ENCODE measurements around the gene RAP1GAP2. TPM values are rescaled to one million over a fixed set of nuclear protein-coding genes. Genes with fewer than 3 reads are reported as not detected.

RAP1GAP2 gene
- total RNA-seq, 4 donors from 2014 or later = 4.9 to 12.4 (median 10.0) TPM

DNA sequence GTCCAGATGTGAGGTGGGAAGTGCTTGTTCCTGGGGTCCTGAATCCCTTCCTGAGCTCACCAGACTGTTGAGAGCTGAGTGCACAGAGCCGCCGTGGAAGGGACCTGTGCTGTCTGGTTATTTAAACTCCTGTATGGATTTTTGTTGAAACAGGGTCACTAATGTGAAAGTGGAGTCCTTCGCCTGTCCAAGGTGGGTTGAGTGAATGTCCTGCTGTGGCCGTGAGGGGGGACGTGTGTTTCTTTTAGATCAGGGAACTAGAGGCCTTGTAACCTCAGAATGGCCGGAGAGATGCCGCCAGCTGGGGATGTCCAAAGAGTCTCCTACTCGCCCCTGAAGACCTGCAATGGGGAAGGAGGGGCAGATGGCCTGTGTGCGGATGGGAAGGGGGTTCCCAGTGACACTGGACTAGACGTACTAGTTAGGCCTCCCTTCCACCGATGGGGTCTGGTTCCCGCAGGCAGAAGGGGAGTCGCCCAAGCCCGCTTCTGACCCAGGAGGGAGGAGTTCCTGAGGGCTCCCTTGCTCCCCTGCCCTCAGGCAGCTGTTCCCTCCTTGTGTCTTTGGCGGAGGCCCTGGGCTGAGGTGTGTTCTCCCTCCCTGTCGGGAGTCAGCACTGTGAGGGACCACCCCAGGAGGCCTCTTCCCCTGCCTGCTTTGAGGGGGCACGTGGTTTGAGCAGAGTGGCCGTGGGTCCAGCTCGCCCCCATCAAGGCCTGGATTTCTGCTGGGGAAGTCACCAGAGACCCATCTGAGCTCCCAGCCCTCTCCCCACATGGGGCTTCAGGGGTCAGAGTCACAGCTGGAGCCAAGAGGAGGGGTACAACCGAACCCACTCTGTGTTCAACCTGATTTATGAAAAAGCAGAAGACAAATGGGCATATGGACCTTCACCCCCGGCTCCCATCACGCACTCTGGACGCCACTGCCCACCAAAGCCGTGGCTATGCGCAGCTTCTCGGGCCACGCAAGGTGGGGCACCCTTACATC is 236.3 kb downstream of the RAP1GAP2 start:
- no peaks in the 10 kb centered on the region for H3K9me3 ChIP-seq
- H3K4me1 ChIP-seq = peaks cover 0 to 21% (median 7%) of the 10 kb centered on the region in 3 donors
- TF ChIP-seq, protein P1, sequence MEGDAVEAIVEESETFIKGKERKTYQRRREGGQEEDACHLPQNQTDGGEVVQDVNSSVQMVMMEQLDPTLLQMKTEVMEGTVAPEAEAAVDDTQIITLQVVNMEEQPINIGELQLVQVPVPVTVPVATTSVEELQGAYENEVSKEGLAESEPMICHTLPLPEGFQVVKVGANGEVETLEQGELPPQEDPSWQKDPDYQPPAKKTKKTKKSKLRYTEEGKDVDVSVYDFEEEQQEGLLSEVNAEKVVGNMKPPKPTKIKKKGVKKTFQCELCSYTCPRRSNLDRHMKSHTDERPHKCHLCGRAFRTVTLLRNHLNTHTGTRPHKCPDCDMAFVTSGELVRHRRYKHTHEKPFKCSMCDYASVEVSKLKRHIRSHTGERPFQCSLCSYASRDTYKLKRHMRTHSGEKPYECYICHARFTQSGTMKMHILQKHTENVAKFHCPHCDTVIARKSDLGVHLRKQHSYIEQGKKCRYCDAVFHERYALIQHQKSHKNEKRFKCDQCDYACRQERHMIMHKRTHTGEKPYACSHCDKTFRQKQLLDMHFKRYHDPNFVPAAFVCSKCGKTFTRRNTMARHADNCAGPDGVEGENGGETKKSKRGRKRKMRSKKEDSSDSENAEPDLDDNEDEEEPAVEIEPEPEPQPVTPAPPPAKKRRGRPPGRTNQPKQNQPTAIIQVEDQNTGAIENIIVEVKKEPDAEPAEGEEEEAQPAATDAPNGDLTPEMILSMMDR (IDR thresholded peaks at IDR 0.05) = no peak
- TF ChIP-seq POLR2A (IDR thresholded peaks at IDR 0.05) = no peak
- H3K27me3 ChIP-seq = peaks cover 0 to 15% (median 0%) of the 10 kb centered on the region in 4 donors
- H3K4me3 ChIP-seq = no peak overlapping the region
- peaks cover 0 to 15% (median 0%) of the 10 kb centered on the region in 3 donors for H3K36me3 ChIP-seq
- no peak overlapping the region for H3K27ac ChIP-seq
- intact Hi-C loops (cut with DNase I) = no loop called here
- WGBS, 2 donors = 89 to 95% methylated on average over 9 to 18 of the region's 27 CpGs
- no peak for DNase-seq

DNA sequence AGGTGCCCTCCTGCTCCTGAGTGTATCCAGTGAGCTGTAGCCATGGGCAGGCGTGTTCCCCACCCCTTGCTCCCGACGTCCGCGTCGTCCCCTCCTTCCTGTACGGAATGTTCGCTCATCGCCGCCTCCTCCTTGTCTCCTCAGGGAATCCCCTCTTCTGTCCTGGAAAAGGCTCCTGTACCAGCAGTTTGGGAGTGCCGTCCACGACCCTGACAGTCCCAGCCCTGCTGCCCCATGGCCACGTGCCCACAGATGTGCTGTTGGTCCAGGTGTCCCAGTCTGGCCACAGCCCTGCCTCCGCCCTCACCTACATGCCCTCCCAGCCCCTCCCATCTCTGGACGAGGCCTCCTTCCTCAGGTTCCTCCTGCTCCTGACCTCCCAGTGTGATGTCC is 237.0 kb downstream of the RAP1GAP2 start:
- TF ChIP-seq, protein P1 (IDR thresholded peaks at IDR 0.05) = no peak
- TF ChIP-seq POLR2A (IDR thresholded peaks at IDR 0.05) = no peak
- H3K27ac ChIP-seq = no peak overlapping the region
- peaks cover 0 to 12% (median 0%) of the 10 kb centered on the region in 3 donors for H3K36me3 ChIP-seq
- H3K4me1 ChIP-seq = peaks cover 0 to 21% (median 7%) of the 10 kb centered on the region in 3 donors
- intact Hi-C loops (cut with DNase I) = no loop called here
- WGBS, 2 donors = 82% methylated on average over 13 to 15 of the region's 15 CpGs
- no peaks in the 10 kb centered on the region for H3K9me3 ChIP-seq
- DNase-seq = no peak
- H3K27me3 ChIP-seq = peaks cover 0 to 15% (median 0%) of the 10 kb centered on the region in 4 donors
- no peak overlapping the region for H3K4me3 ChIP-seq

DNA sequence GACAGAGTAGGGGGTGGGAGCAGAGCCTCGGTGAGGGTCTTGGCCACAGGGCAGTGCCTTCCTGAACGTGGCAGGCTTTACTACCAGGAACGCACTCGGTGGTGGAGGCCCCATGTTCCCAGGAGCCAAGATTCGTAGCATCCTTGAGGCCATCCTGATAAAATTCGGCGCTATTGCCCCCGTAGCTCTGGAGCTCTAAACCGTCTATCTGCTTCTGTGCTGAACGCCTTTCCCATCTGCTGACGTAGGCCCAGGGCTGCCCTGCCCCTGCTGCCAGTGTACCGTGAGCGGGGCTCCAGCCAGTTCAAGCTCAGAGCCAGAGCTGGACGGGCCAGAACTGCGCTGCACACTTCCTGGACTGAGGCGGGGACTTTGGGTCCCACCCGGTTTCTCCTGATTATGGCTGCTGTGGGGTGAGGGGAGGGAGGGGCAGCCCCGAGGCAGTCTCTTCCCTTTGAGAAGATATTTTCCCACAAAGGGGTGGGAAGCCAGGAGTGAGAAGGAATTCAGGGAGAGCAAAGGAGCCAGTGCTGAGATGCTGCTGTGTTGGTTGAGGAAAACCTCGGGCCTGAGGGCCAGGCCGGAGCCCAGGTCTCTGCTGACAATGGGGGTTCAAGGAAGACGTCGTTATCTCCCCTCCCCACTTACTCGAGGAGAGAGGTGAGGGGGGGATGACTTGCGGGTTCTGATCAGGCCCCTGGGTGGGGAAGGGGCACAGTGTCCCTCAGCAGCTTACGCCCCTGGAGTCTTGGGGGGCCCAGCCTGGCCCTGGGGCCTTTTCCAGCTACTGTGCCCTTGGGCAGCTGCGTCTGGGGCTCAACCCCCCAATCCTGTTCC is 237.7 kb downstream of the RAP1GAP2 start:
- Histone ChIP-seq H3K9me3 (no peaks in the 10 kb centered on the region), H3K27ac (no peak overlapping the region), H3K27me3 (peaks cover 0 to 15% (median 0%) of the 10 kb centered on the region in 4 donors), H3K4me1 (peaks cover 0 to 21% (median 7%) of the 10 kb centered on the region in 3 donors), H3K4me3 (no peak overlapping the region), H3K36me3 (peaks cover 0 to 6% (median 0%) of the 10 kb centered on the region in 3 donors)
- DNase-seq = no peak
- WGBS, 2 donors = 80 to 84% methylated on average over 14 to 16 of the region's 26 CpGs
- intact Hi-C loops (cut with DNase I) = no loop called here
- TF ChIP-seq, protein P1 (IDR thresholded peaks at IDR 0.05) = no peak
- TF ChIP-seq POLR2A (IDR thresholded peaks at IDR 0.05) = no peak

DNA sequence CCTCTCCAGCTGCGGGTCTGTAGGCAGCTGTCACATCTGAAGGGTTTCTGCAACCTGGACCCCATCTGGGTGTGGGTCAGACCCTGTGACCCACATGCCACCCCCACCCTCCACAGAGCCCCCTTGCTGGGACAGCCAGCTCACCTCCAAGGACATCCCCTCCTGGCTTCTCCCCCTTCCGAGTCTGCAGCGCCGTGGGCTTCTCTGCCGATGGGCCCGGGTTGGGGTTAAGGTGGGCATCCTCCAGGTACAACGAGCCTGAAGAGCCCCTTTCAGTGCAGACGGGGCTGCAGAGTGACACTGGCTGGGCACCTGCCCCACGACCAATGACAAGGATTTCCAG is 238.3 kb downstream of the RAP1GAP2 start:
- no peak for TF ChIP-seq POLR2A (IDR thresholded peaks at IDR 0.05)
- TF ChIP-seq, protein P1 (IDR thresholded peaks at IDR 0.05) = no peak

More for the DNA sequence above, 238.3 kb downstream of the RAP1GAP2 start:
- Histone ChIP-seq H3K4me1 (peaks cover 0 to 17% (median 7%) of the 10 kb centered on the region in 3 donors), H3K4me3 (no peak overlapping the region), H3K27me3 (peaks cover 0 to 15% (median 0%) of the 10 kb centered on the region in 4 donors), H3K27ac (no peak overlapping the region), H3K9me3 (no peaks in the 10 kb centered on the region), H3K36me3 (no peaks in the 10 kb centered on the region)
- WGBS, 2 donors = 63 to 80% methylated on average over 2 to 4 of the region's 9 CpGs
- no peak for DNase-seq
- intact Hi-C loops (cut with DNase I) = no loop called here
